ENCODE data around the gene ECM2.

- TF ChIP-seq CTCF (IDR thresholded peaks at IDR 0.05; ENCODE audit: low read length) (no peak), EZH2phosphoT487 (IDR thresholded peaks at IDR 0.05; ENCODE audit: low read length) (no peak)
Observed at GRCh38 chr9:92463387-92463786, 72.4 kb downstream of the ECM2 start.

All from MM.1S (cell line).